ENCODE measurements around the gene CPNE6. TPM values are rescaled to one million over a fixed set of nuclear protein-coding genes. Genes with fewer than 3 reads are reported as not detected.

CPNE6 gene
- total RNA-seq, 1 experiment from 2014 or later: not detected

DNA sequence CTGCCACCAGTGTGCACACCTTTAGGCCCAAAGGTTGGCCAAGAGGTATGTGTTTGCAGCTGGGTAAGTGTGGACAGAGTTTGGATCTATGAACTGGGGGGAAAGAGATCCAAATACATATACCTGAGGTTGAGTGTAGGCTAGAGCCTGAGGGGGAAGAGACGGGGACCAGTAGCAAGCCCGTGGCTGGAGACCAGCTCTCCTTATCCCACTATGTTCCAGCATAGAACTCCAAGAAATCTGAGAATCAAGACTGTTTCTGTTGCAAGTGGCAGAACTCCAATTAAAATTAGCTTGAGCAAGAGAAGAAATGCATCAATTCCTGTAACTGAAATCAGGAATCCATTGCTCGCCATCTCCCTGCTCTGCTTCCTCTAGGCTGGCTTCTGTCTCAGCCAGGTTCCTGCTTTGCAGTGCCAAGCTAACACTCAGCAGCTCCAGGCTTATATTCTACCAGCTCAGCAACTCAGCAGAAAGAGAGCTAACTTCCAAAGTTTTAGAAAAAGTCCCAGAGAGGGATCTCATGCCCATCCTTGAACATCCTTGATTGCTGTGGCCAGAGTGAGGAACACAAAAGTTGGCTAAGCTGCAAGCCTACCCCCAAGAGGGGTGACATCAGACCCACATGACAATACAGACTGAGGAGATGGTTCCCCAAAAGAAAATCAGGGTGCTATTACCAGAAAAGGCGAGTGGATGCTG is 21.3 kb downstream of the CPNE6 start:
- POLR2A ChIA-PET (ENCODE audit: unreplicated experiment): interaction anchor here (0.6 kb wide), 1 partner anchor 13 kb away, joined by 5 read pairs; no protein-coding TSS in a partner anchor
- TF ChIP-seq EZH2 (IDR thresholded peaks at IDR 0.05; ENCODE audit: low read length, unreplicated experiment): no peak
- TF ChIP-seq EZH2phosphoT487 (IDR thresholded peaks at IDR 0.05; ENCODE audit: borderline replicate concordance, low read length): no peak
- TF ChIP-seq, protein P1, sequence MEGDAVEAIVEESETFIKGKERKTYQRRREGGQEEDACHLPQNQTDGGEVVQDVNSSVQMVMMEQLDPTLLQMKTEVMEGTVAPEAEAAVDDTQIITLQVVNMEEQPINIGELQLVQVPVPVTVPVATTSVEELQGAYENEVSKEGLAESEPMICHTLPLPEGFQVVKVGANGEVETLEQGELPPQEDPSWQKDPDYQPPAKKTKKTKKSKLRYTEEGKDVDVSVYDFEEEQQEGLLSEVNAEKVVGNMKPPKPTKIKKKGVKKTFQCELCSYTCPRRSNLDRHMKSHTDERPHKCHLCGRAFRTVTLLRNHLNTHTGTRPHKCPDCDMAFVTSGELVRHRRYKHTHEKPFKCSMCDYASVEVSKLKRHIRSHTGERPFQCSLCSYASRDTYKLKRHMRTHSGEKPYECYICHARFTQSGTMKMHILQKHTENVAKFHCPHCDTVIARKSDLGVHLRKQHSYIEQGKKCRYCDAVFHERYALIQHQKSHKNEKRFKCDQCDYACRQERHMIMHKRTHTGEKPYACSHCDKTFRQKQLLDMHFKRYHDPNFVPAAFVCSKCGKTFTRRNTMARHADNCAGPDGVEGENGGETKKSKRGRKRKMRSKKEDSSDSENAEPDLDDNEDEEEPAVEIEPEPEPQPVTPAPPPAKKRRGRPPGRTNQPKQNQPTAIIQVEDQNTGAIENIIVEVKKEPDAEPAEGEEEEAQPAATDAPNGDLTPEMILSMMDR (conservative IDR thresholded peaks at IDR 0.05; ENCODE audit: low read depth, low read length): no peak
- H4K20me1 ChIP-seq (ENCODE audit: low read length): no peaks in the 10 kb centered on the region
- no peaks in the 10 kb centered on the region for H3K9me2 ChIP-seq (replicated peaks; ENCODE audit: low read length)
- H3K36me3 ChIP-seq (ENCODE audit: low read depth, low read length): no peaks in the 10 kb centered on the region
- peaks cover 9% of the 10 kb centered on the region for H3K4me1 ChIP-seq (ENCODE audit: insufficient read depth, low read length)
- H3K27me3 ChIP-seq (ENCODE audit: low read length): no peaks in the 10 kb centered on the region
- DNase-seq (no peak), ATAC-seq (no peak)
- intact Hi-C loops (cut with micrococcal nuclease): no loop called here
- H3F3A ChIP-seq (ENCODE audit: low read length, unreplicated experiment): no peaks in the 10 kb centered on the region
- no peak overlapping the region for H3K4me3 ChIP-seq (ENCODE audit: low read length)
- H3K79me2 ChIP-seq (ENCODE audit: low read length): peaks cover 8% of the 10 kb centered on the region; the same call in 1 of the 2 replicates
- BruUV-seq (replicated peaks): no TSS peak
- H3K9ac ChIP-seq (ENCODE audit: low read length): no peak overlapping the region
- H2AFZ ChIP-seq (ENCODE audit: low read length): no peak overlapping the region
- no peak overlapping the region for H3K4me2 ChIP-seq (ENCODE audit: low read length)
- no peak overlapping the region for H3K27ac ChIP-seq (ENCODE audit: low read length)
- H3K9me3 ChIP-seq (ENCODE audit: low read length): no peaks in the 10 kb centered on the region
- CTCF ChIA-PET: interaction anchor here (0.8 to 1.0 kb wide), 2 partner anchors 16 to 34 kb away, joined by 4 to 5 read pairs; no protein-coding TSS in a partner anchor

DNA sequence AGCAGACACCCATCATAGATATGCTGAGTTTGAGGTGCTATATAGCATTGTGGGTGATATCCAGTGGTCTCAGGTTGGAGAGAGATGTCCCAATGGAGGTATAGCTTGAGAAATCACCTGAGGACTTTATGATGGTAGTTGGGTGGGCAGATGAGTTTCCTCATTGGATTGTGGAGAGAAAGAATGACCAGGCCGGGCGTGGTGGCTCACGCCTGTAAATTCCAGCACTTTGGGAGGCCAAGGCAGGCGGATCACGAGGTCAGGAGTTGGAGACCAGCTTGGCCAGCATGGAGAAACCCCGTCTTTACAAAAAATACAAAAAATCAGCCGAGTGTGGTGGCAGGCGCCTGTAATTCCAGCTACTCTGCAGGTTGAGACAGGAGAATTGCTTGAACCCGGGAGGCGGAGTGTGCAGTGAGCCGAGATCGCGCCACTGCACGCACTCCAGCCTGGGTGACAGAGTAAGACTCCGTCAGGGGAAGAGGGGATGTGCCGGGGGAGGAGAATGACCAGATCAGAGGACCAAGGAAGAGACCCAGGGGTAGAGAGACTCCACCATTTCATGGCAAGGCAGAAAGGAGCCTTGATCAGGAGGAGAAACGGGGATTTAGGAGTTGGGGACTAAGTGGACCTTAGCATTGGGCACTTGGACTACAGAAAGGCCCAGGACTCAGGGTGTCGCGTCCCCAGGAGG is 22.0 kb downstream of the CPNE6 start:
- peak overlapping the region; percentile 93 for H3K4me2 ChIP-seq (ENCODE audit: low read length)
- H3K27me3 ChIP-seq (ENCODE audit: low read length): no peaks in the 10 kb centered on the region
- H3K9ac ChIP-seq (ENCODE audit: low read length): peak overlapping the region; percentile 79; the same call in 1 of the 2 replicates
- ChIA-PET POLR2A (ENCODE audit: unreplicated experiment) (interaction anchor here (0.6 to 1.1 kb wide), 5 partner anchors 35 to 525 kb away, joined by 4 to 26 read pairs (median 5); partner anchors contain the start of genes EMC9, IRF9 and RNF31), CTCF (interaction anchor here (0.6 to 1.2 kb wide), 7 partner anchors 15 to 250 kb away, joined by 3 to 15 read pairs (median 5); partner anchors contain the start of gene IRF9)
- intact Hi-C loops (cut with micrococcal nuclease): no loop called here
- peak overlapping the region; percentile 83; the same call in 1 of the 2 replicates for H3K4me3 ChIP-seq (ENCODE audit: low read length)
- peaks cover 8% of the 10 kb centered on the region; the same call in 1 of the 2 replicates for H3K79me2 ChIP-seq (ENCODE audit: low read length)
- no peaks in the 10 kb centered on the region for H4K20me1 ChIP-seq (ENCODE audit: low read length)
- no peaks in the 10 kb centered on the region for H3K9me3 ChIP-seq (ENCODE audit: low read length)
- H3F3A ChIP-seq (ENCODE audit: low read length, unreplicated experiment): no peaks in the 10 kb centered on the region
- no peak for TF ChIP-seq EZH2phosphoT487 (IDR thresholded peaks at IDR 0.05; ENCODE audit: borderline replicate concordance, low read length)
- H3K27ac ChIP-seq (ENCODE audit: low read length): no peak overlapping the region
- DNase-seq (no peak), ATAC-seq (no peak)
- TSS peak; percentile 88 for BruUV-seq (replicated peaks)
- peaks cover 9% of the 10 kb centered on the region for H3K4me1 ChIP-seq (ENCODE audit: insufficient read depth, low read length)
- no peaks in the 10 kb centered on the region for H3K9me2 ChIP-seq (replicated peaks; ENCODE audit: low read length)
- H3K36me3 ChIP-seq (ENCODE audit: low read depth, low read length): no peaks in the 10 kb centered on the region
- H2AFZ ChIP-seq (ENCODE audit: low read length): peak overlapping the region; percentile 97

Data from PC-3 (cell line).